H9 (cell line): ENCODE data around the gene GGT7. TPM values are rescaled to one million over a fixed set of nuclear protein-coding genes. Genes with fewer than 3 reads are reported as not detected.
"Not testable (repeated sequence)": the region's sequence is repeated elsewhere in the genome, so short reads cannot be mapped to it uniquely, and the experiment has no call there.

Experiments used
- DNase-seq: peaks from one replicate; pipeline ENCODE4 v3.0.0-alpha.2; 2017
- H2AFZ ChIP-seq: one replicate; pipeline ENCODE4 v1.6.1; 2013; ENCODE audit warnings: mild to moderate bottlenecking, low read length, control low read depth, moderate library complexity
- H2AK5ac ChIP-seq: 2 replicates; pipeline ENCODE4 v1.6.1; 2013; ENCODE audit warnings: low read length, control low read depth, mixed read lengths; ENCODE audit not compliant: insufficient read length
- H2BK120ac ChIP-seq: one replicate; pipeline ENCODE4 v1.6.1; 2013; ENCODE audit warnings: low read depth, mild to moderate bottlenecking, low read length, control low read depth, inconsistent platforms; ENCODE audit not compliant: poor library complexity, severe bottlenecking
- H2BK12ac ChIP-seq: 2 replicates; pipeline ENCODE4 v1.6.1; 2013; ENCODE audit warnings: low read length, control low read depth, mixed read lengths, low read depth; ENCODE audit not compliant: insufficient read length
- H2BK15ac ChIP-seq: 2 replicates; pipeline ENCODE4 v1.6.1; 2013; ENCODE audit warnings: low read depth, low read length, control low read depth
- H2BK20ac ChIP-seq: one replicate; pipeline ENCODE4 v1.6.1; 2013; ENCODE audit warnings: low read depth, mild to moderate bottlenecking, low read length, control low read depth, inconsistent platforms; ENCODE audit not compliant: poor library complexity, severe bottlenecking
- H2BK5ac ChIP-seq: 2 replicates; pipeline ENCODE4 v1.6.1; 2013; ENCODE audit warnings: low read length, control low read depth, mixed read lengths; ENCODE audit not compliant: insufficient read length
- H3K14ac ChIP-seq: 2 replicates; pipeline ENCODE4 v1.6.1; 2013; ENCODE audit warnings: low read length, control low read depth; ENCODE audit not compliant: insufficient read depth
- H3K18ac ChIP-seq: 2 replicates; pipeline ENCODE4 v1.6.1; 2013; ENCODE audit warnings: low read depth, mild to moderate bottlenecking, mixed read lengths, low read length, control low read depth; ENCODE audit not compliant: insufficient read length
- H3K23ac ChIP-seq: 2 replicates; pipeline ENCODE4 v1.6.1; 2013; ENCODE audit warnings: low read length, control low read depth, mixed read lengths, low read depth; ENCODE audit not compliant: insufficient read length
- H3K23me2 ChIP-seq: 2 replicates; pipeline ENCODE4 v1.6.1; 2013; ENCODE audit warnings: low read depth, mild to moderate bottlenecking, mixed read lengths, low read length, control low read depth; ENCODE audit not compliant: insufficient read length, poor library complexity, severe bottlenecking
- H3K27ac ChIP-seq: 2 replicates; pipeline ENCODE4 v1.5.1; 2013; ENCODE audit warnings: low read length, control low read depth, mixed read lengths, low read depth; ENCODE audit not compliant: insufficient read length
- H3K27me3 ChIP-seq: 2 replicates; pipeline ENCODE4 v1.6.1; 2013; ENCODE audit warnings: low read length, control low read depth, inconsistent platforms; ENCODE audit not compliant: insufficient read depth
- H3K4ac ChIP-seq: 2 replicates; pipeline ENCODE4 v1.6.1; 2013; ENCODE audit warnings: low read depth, mild to moderate bottlenecking, control low read depth, inconsistent platforms, low read length, moderate library complexity
- H3K4me1 ChIP-seq: 2 replicates; pipeline ENCODE4 v1.6.1; 2013; ENCODE audit warnings: low read length, control low read depth, inconsistent platforms; ENCODE audit not compliant: insufficient read depth
- H3K4me2 ChIP-seq: 2 replicates; pipeline ENCODE4 v1.6.1; 2013; ENCODE audit warnings: low read length, control low read depth, mixed read lengths; ENCODE audit not compliant: insufficient read length, insufficient read depth
- H3K56ac ChIP-seq: 2 replicates; pipeline ENCODE4 v1.6.1; 2013; ENCODE audit warnings: low read depth, mild to moderate bottlenecking, mixed read lengths, low read length, control low read depth; ENCODE audit not compliant: insufficient read length
- H3K79me1 ChIP-seq: 2 replicates; pipeline ENCODE4 v1.6.1; 2013; ENCODE audit warnings: low read depth, mild to moderate bottlenecking, moderate library complexity, low read length, control low read depth, inconsistent platforms; ENCODE audit not compliant: insufficient read depth, poor library complexity, severe bottlenecking
- H3K79me2 ChIP-seq: 2 replicates; pipeline ENCODE4 v1.6.1; 2013; ENCODE audit warnings: low read length, control low read depth, inconsistent platforms; ENCODE audit not compliant: insufficient read depth
- H3K9ac ChIP-seq: 2 replicates; pipeline ENCODE4 v1.6.1; 2013; ENCODE audit warnings: low read length, control low read depth, mixed read lengths; ENCODE audit not compliant: insufficient read length; ENCODE audit errors: extremely low read depth
- H3K9me3 ChIP-seq: one replicate; pipeline ENCODE4 v1.6.1; 2013; ENCODE audit warnings: low read depth, low read length, inconsistent platforms; ENCODE audit not compliant: control insufficient read depth
- H3T11ph ChIP-seq: one replicate; pipeline ENCODE4 v1.6.1; 2013; ENCODE audit warnings: mild to moderate bottlenecking, low read length, control low read depth, inconsistent platforms
- H4K20me1 ChIP-seq: one replicate; pipeline ENCODE4 v1.6.1; 2013; ENCODE audit not compliant: control insufficient read depth, insufficient read length, insufficient read depth
- H4K5ac ChIP-seq: 2 replicates; pipeline ENCODE4 v1.6.1; 2013; ENCODE audit warnings: low read depth, mild to moderate bottlenecking, mixed read lengths, low read length, control low read depth; ENCODE audit not compliant: insufficient read length
- H4K8ac ChIP-seq: replicated peaks from 2 replicates; pipeline ENCODE4 v1.6.1; 2013; ENCODE audit warnings: low read length, control low read depth, mixed read lengths, low read depth; ENCODE audit not compliant: insufficient read length
- H4K91ac ChIP-seq: 2 replicates; pipeline ENCODE4 v1.6.1; 2013; ENCODE audit warnings: low read depth, mild to moderate bottlenecking, moderate library complexity, mixed read lengths, low read length, control low read depth; ENCODE audit not compliant: insufficient read length
- H3K27ac Mint-ChIP-seq, 3 experiments: 2 replicates in 2 of 3; 3 replicates in 1 of 3; pipeline ENCODE4 v1.8.0; 2020 to 2021; ENCODE audit warnings: mixed read lengths in 3 of 3, mild to moderate bottlenecking in 1 of 3, moderate library complexity in 1 of 3
- H3K27me3 Mint-ChIP-seq: 2 replicates; pipeline ENCODE4 v1.8.0; 2021; ENCODE audit warnings: low read depth, mild to moderate bottlenecking, moderate library complexity, mixed read lengths
- H3K36me3 Mint-ChIP-seq, 3 experiments: 2 replicates in 2 of 3; 3 replicates in 1 of 3; pipeline ENCODE4 v1.8.0; 2020 to 2021; ENCODE audit warnings: low read depth in 3 of 3, mixed read lengths in 3 of 3; ENCODE audit not compliant: insufficient read depth in 1 of 3
- H3K4me1 Mint-ChIP-seq, 2 experiments: 2 replicates each; pipeline ENCODE4 v1.8.0; 2020; ENCODE audit warnings: mixed read lengths in 2 of 2
- H3K4me3 Mint-ChIP-seq, 2 experiments: 2 replicates in 1 of 2; 3 replicates in 1 of 2; pipeline ENCODE4 v1.8.0; 2020 to 2021; ENCODE audit warnings: mild to moderate bottlenecking in 2 of 2, mixed read lengths in 2 of 2, moderate library complexity in 1 of 2
- H3K9me3 Mint-ChIP-seq, 2 experiments: 2 replicates in 1 of 2; 3 replicates in 1 of 2; pipeline ENCODE4 v1.8.0; 2020; ENCODE audit warnings: mild to moderate bottlenecking in 2 of 2, mixed read lengths in 2 of 2, moderate library complexity in 1 of 2
- WGBS: extraction: QIAGEN DNeasy Blood & Tissue Kit; methylation state at CpG from one replicate; pipeline ENCODE4 v1.1.7; 2013; ENCODE audit warnings: missing lambda C conversion rate, low lambda C conversion rate, mixed read lengths; ENCODE audit not compliant: insufficient read length; ENCODE audit errors: extremely low coverage; 5-methylcytosine and 5-hydroxymethylcytosine counted together
- total RNA-seq: library from RNA; stranded (reverse); gene quantifications from 2 replicates; pipeline ENCODE4 v1.2.1, GENCODE V29; 2021
- TF ChIP-seq, protein P1 (sequence below): fragments of 200-600 bp; sonication (generic); conservative IDR thresholded peaks from 3 replicates; pipeline ENCODE4 v1.8.0; 2021; ENCODE audit warnings: antibody characterized with exemption, mild to moderate bottlenecking

Gene GGT7
- total RNA-seq, 1 experiment from 2014 or later: 38.6 TPM

DNA sequence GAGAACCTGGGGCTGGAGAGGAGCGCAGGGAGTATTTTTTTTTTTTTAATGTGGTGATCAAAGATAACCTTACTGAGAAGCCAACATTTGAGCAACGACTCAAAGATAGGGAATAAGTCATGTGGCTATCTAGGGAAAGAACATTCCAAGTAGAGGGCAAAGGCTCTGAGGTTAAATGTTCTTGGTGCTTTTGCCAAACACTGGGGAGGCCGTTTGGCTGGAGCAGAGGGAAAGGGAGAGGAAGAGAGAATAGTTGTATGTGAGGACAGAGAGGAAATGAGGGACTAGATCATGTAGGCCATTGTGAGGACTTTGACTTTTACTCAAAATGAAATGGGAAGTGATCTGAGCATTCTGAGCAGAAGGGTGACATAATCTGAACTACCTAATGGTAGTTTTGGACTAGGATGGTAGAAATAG, 31.6 kb upstream of the GGT7 start:
- Histone ChIP-seq H3K56ac (no peak overlapping the region), H3K79me1 (no peaks in the 10 kb centered on the region), H3K18ac (no peak overlapping the region), H3K27ac (no peak overlapping the region), H2BK15ac (no peak overlapping the region), H4K91ac (no peak overlapping the region), H4K8ac (no peak overlapping the region), H3K4me1 (no peaks in the 10 kb centered on the region), H3K23me2 (no peaks in the 10 kb centered on the region), H3K14ac (no peak overlapping the region), H3K9ac (no peak overlapping the region), H2AK5ac (no peak overlapping the region), H4K5ac (no peak overlapping the region), H3K4ac (no peak overlapping the region), H2AFZ (no peak overlapping the region), H3K4me2 (no peak overlapping the region), H4K20me1 (no peaks in the 10 kb centered on the region), H3K79me2 (no peaks in the 10 kb centered on the region), H2BK12ac (no peak overlapping the region), H3T11ph (no peak overlapping the region), H2BK120ac (no peak overlapping the region), H3K27me3 (no peaks in the 10 kb centered on the region), H3K9me3 (no peaks in the 10 kb centered on the region), H2BK20ac (no peak overlapping the region), H2BK5ac (no peak overlapping the region), H3K23ac (no peak overlapping the region)
- no peak overlapping the region for H3K4me3 Mint-ChIP-seq
- H3K9me3 Mint-ChIP-seq: peaks cover 0 to 4% of the 10 kb centered on the region in 2 experiments; a peak in 1 of 5 replicates
- peaks cover 0 to 4% (median 3%) of the 10 kb centered on the region in 3 experiments; a peak in 3 of 7 replicates for H3K36me3 Mint-ChIP-seq
- no CpG with 5 or more reads among the region's 3 CpGs for WGBS
- TF ChIP-seq, protein P1, sequence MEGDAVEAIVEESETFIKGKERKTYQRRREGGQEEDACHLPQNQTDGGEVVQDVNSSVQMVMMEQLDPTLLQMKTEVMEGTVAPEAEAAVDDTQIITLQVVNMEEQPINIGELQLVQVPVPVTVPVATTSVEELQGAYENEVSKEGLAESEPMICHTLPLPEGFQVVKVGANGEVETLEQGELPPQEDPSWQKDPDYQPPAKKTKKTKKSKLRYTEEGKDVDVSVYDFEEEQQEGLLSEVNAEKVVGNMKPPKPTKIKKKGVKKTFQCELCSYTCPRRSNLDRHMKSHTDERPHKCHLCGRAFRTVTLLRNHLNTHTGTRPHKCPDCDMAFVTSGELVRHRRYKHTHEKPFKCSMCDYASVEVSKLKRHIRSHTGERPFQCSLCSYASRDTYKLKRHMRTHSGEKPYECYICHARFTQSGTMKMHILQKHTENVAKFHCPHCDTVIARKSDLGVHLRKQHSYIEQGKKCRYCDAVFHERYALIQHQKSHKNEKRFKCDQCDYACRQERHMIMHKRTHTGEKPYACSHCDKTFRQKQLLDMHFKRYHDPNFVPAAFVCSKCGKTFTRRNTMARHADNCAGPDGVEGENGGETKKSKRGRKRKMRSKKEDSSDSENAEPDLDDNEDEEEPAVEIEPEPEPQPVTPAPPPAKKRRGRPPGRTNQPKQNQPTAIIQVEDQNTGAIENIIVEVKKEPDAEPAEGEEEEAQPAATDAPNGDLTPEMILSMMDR: no peak
- H3K4me1 Mint-ChIP-seq: no peaks in the 10 kb centered on the region
- H3K27ac Mint-ChIP-seq: no peak overlapping the region
- DNase-seq: no peak
- H3K27me3 Mint-ChIP-seq: no peaks in the 10 kb centered on the region

DNA sequence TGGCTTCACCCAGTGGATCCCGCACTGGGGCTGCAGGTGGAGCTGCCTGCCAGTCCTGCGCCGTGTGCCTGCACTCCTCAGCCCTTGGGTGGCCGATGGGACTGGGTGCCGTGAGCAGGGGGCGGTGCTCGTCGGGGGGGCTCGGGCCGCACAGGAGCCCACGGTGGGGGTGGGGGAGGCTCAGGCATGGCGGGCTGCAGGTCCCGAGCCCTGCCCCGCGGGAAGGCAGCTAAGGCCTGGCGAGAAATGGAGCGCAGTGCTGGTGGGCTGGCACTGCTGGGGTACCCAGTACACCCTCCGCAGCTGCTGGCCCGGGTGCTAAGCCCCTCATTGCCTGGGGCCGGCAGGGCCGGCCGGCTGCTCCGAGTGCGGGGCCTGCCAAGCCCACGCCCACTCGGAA, 26.1 kb upstream of the GGT7 start:
- H2BK5ac ChIP-seq, H3K27me3 ChIP-seq, H4K91ac ChIP-seq, H3K4me1 ChIP-seq, H2AK5ac ChIP-seq, H4K20me1 ChIP-seq, H3K14ac ChIP-seq, H2AFZ ChIP-seq, H2BK12ac ChIP-seq, DNase-seq, H3K27me3 Mint-ChIP-seq, H3K4me2 ChIP-seq, H3K18ac ChIP-seq, H2BK120ac ChIP-seq, H3K4me3 Mint-ChIP-seq, H4K5ac ChIP-seq, H3K4me1 Mint-ChIP-seq, H3K56ac ChIP-seq, H3K23ac ChIP-seq, H3K27ac ChIP-seq, H3K4ac ChIP-seq, H3K23me2 ChIP-seq, H3K79me2 ChIP-seq, H3K79me1 ChIP-seq, H4K8ac ChIP-seq, H3K27ac Mint-ChIP-seq, H2BK20ac ChIP-seq, H3T11ph ChIP-seq, H3K9ac ChIP-seq, H3K9me3 ChIP-seq, H3K9me3 Mint-ChIP-seq, H2BK15ac ChIP-seq: not testable (repeated sequence)
- WGBS: no CpG with 5 or more reads among the region's 26 CpGs
- peaks cover 7 to 12% (median 12%) of the 10 kb centered on the region in 3 experiments; a peak in 6 of 7 replicates for H3K36me3 Mint-ChIP-seq
